ENCODE data around the gene INO80.

The INO80 gene

GRCh38 chr15:41032079-41032328 lies 84.1 kb downstream of the INO80 start:
- TF ChIP-seq CTCF (IDR thresholded peaks at IDR 0.05; ENCODE audit: low read depth, low read length) = no peak
- H3K4me3 ChIP-seq (replicated peaks in 1 of 2; ENCODE audit: low read depth in 2 of 2, low read length in 2 of 2) = no peak overlapping the region
- DNase-seq (ENCODE audit: low read depth in 2 of 2) = no peak

GRCh38 chr15:41031232-41032078 lies 84.6 kb downstream of the INO80 start:
- DNase-seq (ENCODE audit: low read depth in 2 of 2) = peak in 1 of 2 donors; percentile 35
- H3K4me3 ChIP-seq (replicated peaks in 1 of 2; ENCODE audit: low read depth in 2 of 2, low read length in 2 of 2) = no peak overlapping the region
- no peak for TF ChIP-seq CTCF (IDR thresholded peaks at IDR 0.05; ENCODE audit: low read depth, low read length)

- no peak for TF ChIP-seq CTCF (IDR thresholded peaks at IDR 0.05; ENCODE audit: low read depth, low read length)
- no peak for DNase-seq (ENCODE audit: low read depth in 2 of 2)
- no peak overlapping the region for H3K4me3 ChIP-seq (replicated peaks in 1 of 2; ENCODE audit: low read depth in 2 of 2, low read length in 2 of 2)
These were observed 87.2 kb downstream of the INO80 start for GRCh38 chr15:41028853-41029252.

GRCh38 chr15:41025393-41025792 lies 90.7 kb downstream of the INO80 start:
- no peak for TF ChIP-seq CTCF (IDR thresholded peaks at IDR 0.05; ENCODE audit: low read depth, low read length)
- no peak for DNase-seq (ENCODE audit: low read depth in 2 of 2)
- H3K4me3 ChIP-seq (replicated peaks in 1 of 2; ENCODE audit: low read depth in 2 of 2, low read length in 2 of 2) = no peak overlapping the region

- H3K4me3 ChIP-seq (replicated peaks in 1 of 2; ENCODE audit: low read depth in 2 of 2, low read length in 2 of 2) = no peak overlapping the region
- no peak for DNase-seq (ENCODE audit: low read depth in 2 of 2)
- no peak for TF ChIP-seq CTCF (IDR thresholded peaks at IDR 0.05; ENCODE audit: low read depth, low read length)
These were observed 91.2 kb downstream of the INO80 start for GRCh38 chr15:41024885-41025284.

GRCh38 chr15:41024131-41024530 lies 91.9 kb downstream of the INO80 start:
- H3K4me3 ChIP-seq (replicated peaks in 1 of 2; ENCODE audit: low read depth in 2 of 2, low read length in 2 of 2) = no peak overlapping the region
- peak; percentile 81 to 90 for DNase-seq (ENCODE audit: low read depth in 2 of 2)
- TF ChIP-seq CTCF (IDR thresholded peaks at IDR 0.05; ENCODE audit: low read depth, low read length) = no peak
